ENCODE measurements around the gene PLPP6.

PLPP6 gene

GRCh38 chr9:4700091-4700490 is 38.0 kb downstream of the PLPP6 start:
- Histone ChIP-seq H3K9me3 (ENCODE audit: control insufficient read depth, low read length) (no peaks in the 10 kb centered on the region), H3K4me1 (ENCODE audit: control insufficient read depth, insufficient read depth, low read length) (peaks cover 8% of the 10 kb centered on the region), H3K4me3 (ENCODE audit: low read length) (no peak overlapping the region), H3K9ac (ENCODE audit: low read length) (no peak overlapping the region), H3K36me3 (ENCODE audit: control insufficient read depth, insufficient read depth, low read length, severe bottlenecking) (peaks cover 77% of the 10 kb centered on the region), H3K27me3 (replicated peaks; ENCODE audit: control insufficient read depth, insufficient read depth, low read length) (no peaks in the 10 kb centered on the region)
- DNase-seq (ENCODE audit: low read depth) = peak; percentile 18

- H3K9me3 ChIP-seq (ENCODE audit: control insufficient read depth, low read length) = no peaks in the 10 kb centered on the region
- H3K36me3 ChIP-seq (ENCODE audit: control insufficient read depth, insufficient read depth, low read length, severe bottlenecking) = peaks cover 84% of the 10 kb centered on the region
- peaks cover 7% of the 10 kb centered on the region for H3K4me1 ChIP-seq (ENCODE audit: control insufficient read depth, insufficient read depth, low read length)
- no peak overlapping the region for H3K4me3 ChIP-seq (ENCODE audit: low read length)
- no peak for DNase-seq (ENCODE audit: low read depth)
- no peak overlapping the region for H3K9ac ChIP-seq (ENCODE audit: low read length)
- H3K27me3 ChIP-seq (replicated peaks; ENCODE audit: control insufficient read depth, insufficient read depth, low read length) = no peaks in the 10 kb centered on the region
Observed at GRCh38 chr9:4700932-4701331, 38.8 kb downstream of the PLPP6 start.

GRCh38 chr9:4701526-4701925 is 39.4 kb downstream of the PLPP6 start:
- H3K9ac ChIP-seq (ENCODE audit: low read length) = no peak overlapping the region
- no peaks in the 10 kb centered on the region for H3K27me3 ChIP-seq (replicated peaks; ENCODE audit: control insufficient read depth, insufficient read depth, low read length)
- H3K36me3 ChIP-seq (ENCODE audit: control insufficient read depth, insufficient read depth, low read length, severe bottlenecking) = peaks cover 89% of the 10 kb centered on the region
- DNase-seq (ENCODE audit: low read depth) = no peak
- H3K9me3 ChIP-seq (ENCODE audit: control insufficient read depth, low read length) = no peaks in the 10 kb centered on the region
- no peak overlapping the region for H3K4me3 ChIP-seq (ENCODE audit: low read length)
- peaks cover 3% of the 10 kb centered on the region for H3K4me1 ChIP-seq (ENCODE audit: control insufficient read depth, insufficient read depth, low read length)

GRCh38 chr9:4704129-4704528 is 42.0 kb downstream of the PLPP6 start:
- Histone ChIP-seq H3K4me3 (ENCODE audit: low read length) (no peak overlapping the region), H3K4me1 (ENCODE audit: control insufficient read depth, insufficient read depth, low read length) (peaks cover 3% of the 10 kb centered on the region), H3K27me3 (replicated peaks; ENCODE audit: control insufficient read depth, insufficient read depth, low read length) (no peaks in the 10 kb centered on the region), H3K36me3 (ENCODE audit: control insufficient read depth, insufficient read depth, low read length, severe bottlenecking) (peaks cover 85% of the 10 kb centered on the region), H3K9me3 (ENCODE audit: control insufficient read depth, low read length) (no peaks in the 10 kb centered on the region), H3K9ac (ENCODE audit: low read length) (no peak overlapping the region)
- no peak for DNase-seq (ENCODE audit: low read depth)

GRCh38 chr9:4706021-4706420 is 43.9 kb downstream of the PLPP6 start:
- no peak for DNase-seq (ENCODE audit: low read depth)
- H3K27me3 ChIP-seq (replicated peaks; ENCODE audit: control insufficient read depth, insufficient read depth, low read length) = no peaks in the 10 kb centered on the region
- no peaks in the 10 kb centered on the region for H3K9me3 ChIP-seq (ENCODE audit: control insufficient read depth, low read length)
- no peak overlapping the region for H3K4me3 ChIP-seq (ENCODE audit: low read length)
- H3K4me1 ChIP-seq (ENCODE audit: control insufficient read depth, insufficient read depth, low read length) = no peaks in the 10 kb centered on the region
- H3K36me3 ChIP-seq (ENCODE audit: control insufficient read depth, insufficient read depth, low read length, severe bottlenecking) = peaks cover 86% of the 10 kb centered on the region
- no peak overlapping the region for H3K9ac ChIP-seq (ENCODE audit: low read length)

GRCh38 chr9:4706971-4707622 is 45.0 kb downstream of the PLPP6 start:
- Histone ChIP-seq H3K4me1 (ENCODE audit: control insufficient read depth, insufficient read depth, low read length) (no peaks in the 10 kb centered on the region), H3K36me3 (ENCODE audit: control insufficient read depth, insufficient read depth, low read length, severe bottlenecking) (peaks cover 86% of the 10 kb centered on the region), H3K9me3 (ENCODE audit: control insufficient read depth, low read length) (no peaks in the 10 kb centered on the region), H3K27me3 (replicated peaks; ENCODE audit: control insufficient read depth, insufficient read depth, low read length) (no peaks in the 10 kb centered on the region), H3K9ac (ENCODE audit: low read length) (no peak overlapping the region), H3K4me3 (ENCODE audit: low read length) (no peak overlapping the region)
- no peak for DNase-seq (ENCODE audit: low read depth)

- no peaks in the 10 kb centered on the region for H3K4me1 ChIP-seq (ENCODE audit: control insufficient read depth, insufficient read depth, low read length)
- no peaks in the 10 kb centered on the region for H3K27me3 ChIP-seq (replicated peaks; ENCODE audit: control insufficient read depth, insufficient read depth, low read length)
- H3K9me3 ChIP-seq (ENCODE audit: control insufficient read depth, low read length) = no peaks in the 10 kb centered on the region
- no peak for DNase-seq (ENCODE audit: low read depth)
- H3K4me3 ChIP-seq (ENCODE audit: low read length) = no peak overlapping the region
- no peak overlapping the region for H3K9ac ChIP-seq (ENCODE audit: low read length)
- H3K36me3 ChIP-seq (ENCODE audit: control insufficient read depth, insufficient read depth, low read length, severe bottlenecking) = peaks cover 79% of the 10 kb centered on the region
Observed at GRCh38 chr9:4709380-4709779, 47.3 kb downstream of the PLPP6 start.

GRCh38 chr9:4713849-4714248 is 51.8 kb downstream of the PLPP6 start:
- Histone ChIP-seq H3K36me3 (ENCODE audit: control insufficient read depth, insufficient read depth, low read length, severe bottlenecking) (peaks cover 77% of the 10 kb centered on the region), H3K9ac (ENCODE audit: low read length) (no peak overlapping the region), H3K9me3 (ENCODE audit: control insufficient read depth, low read length) (no peaks in the 10 kb centered on the region), H3K27me3 (replicated peaks; ENCODE audit: control insufficient read depth, insufficient read depth, low read length) (no peaks in the 10 kb centered on the region), H3K4me3 (ENCODE audit: low read length) (no peak overlapping the region), H3K4me1 (ENCODE audit: control insufficient read depth, insufficient read depth, low read length) (peaks cover 8% of the 10 kb centered on the region)
- DNase-seq (ENCODE audit: low read depth) = no peak

GRCh38 chr9:4714266-4715016 is 52.3 kb downstream of the PLPP6 start:
- Histone ChIP-seq H3K9ac (ENCODE audit: low read length) (no peak overlapping the region), H3K4me1 (ENCODE audit: control insufficient read depth, insufficient read depth, low read length) (peaks cover 8% of the 10 kb centered on the region), H3K27me3 (replicated peaks; ENCODE audit: control insufficient read depth, insufficient read depth, low read length) (no peaks in the 10 kb centered on the region), H3K9me3 (ENCODE audit: control insufficient read depth, low read length) (no peaks in the 10 kb centered on the region), H3K4me3 (ENCODE audit: low read length) (no peak overlapping the region), H3K36me3 (ENCODE audit: control insufficient read depth, insufficient read depth, low read length, severe bottlenecking) (peaks cover 75% of the 10 kb centered on the region)
- DNase-seq (ENCODE audit: low read depth) = no peak
